ENCODE data around the gene OBSCN. TPM values are rescaled to one million over a fixed set of nuclear protein-coding genes. Genes with fewer than 3 reads are reported as not detected.

OBSCN gene
- total RNA-seq, 1 experiment from 2014 or later = 10.5 TPM

DNA sequence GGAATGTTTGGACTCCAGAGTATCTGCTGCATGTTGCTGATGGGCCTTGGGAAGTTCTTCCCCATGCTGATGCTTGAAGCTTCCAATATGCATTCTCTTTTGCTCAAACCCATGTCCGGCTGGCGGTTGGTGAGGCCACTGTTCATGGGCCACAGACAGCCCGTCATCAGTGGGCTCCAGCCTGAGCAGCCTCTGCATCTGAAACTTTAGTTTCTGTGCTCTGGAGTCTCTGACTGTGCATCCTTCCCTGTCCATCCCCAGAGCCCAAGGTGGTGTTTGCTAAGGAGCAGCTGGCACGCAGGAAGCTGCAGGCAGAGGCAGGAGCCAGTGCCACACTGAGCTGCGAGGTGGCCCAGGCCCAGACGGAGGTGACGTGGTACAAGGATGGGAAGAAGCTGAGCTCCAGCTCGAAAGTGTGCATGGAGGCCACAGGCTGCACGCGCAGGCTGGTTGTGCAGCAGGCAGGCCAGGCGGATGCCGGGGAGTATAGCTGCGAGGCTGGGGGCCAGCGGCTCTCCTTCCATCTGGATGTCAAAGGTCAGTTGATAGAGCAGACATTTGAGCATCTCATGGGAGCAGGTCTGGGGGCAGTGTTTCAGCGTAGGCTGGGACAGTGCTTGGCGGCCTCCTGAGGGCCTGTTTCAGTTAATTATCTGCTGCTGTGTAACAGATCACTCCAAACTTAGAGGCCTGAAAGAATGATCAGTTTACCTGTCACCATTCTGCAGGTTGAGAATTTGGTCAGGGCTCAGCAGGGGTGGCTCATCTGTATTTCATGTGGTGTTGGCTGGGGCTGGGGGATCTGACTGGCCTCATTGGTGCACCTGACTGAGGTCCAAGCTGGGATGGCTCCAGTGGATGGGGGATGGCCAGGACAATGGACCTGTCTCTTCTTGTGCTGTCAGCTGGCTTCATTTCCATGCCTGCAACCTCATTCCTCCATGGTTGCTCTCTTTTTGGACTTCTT lies 16.6 kb downstream of the OBSCN start:
- ChIA-PET CTCF (no interaction called here), POLR2A (no interaction called here)
- Histone ChIP-seq H3K4me1 (ENCODE audit: control insufficient read depth, insufficient read depth, low read length) (peaks cover 5% of the 10 kb centered on the region; the same call in 1 of the 2 replicates), H3K36me3 (ENCODE audit: control insufficient read depth, insufficient read depth, low read length) (no peaks in the 10 kb centered on the region), H3K27ac (ENCODE audit: low read length) (no peak overlapping the region), H3K27me3 (ENCODE audit: control insufficient read depth, insufficient read depth, low read length) (no peaks in the 10 kb centered on the region), H3K9me3 (ENCODE audit: control insufficient read depth, insufficient read depth, low read depth, low read length) (no peaks in the 10 kb centered on the region; the same call in 1 of the 2 replicates), H3K4me3 (ENCODE audit: low read depth in 2 of 2, low read length in 2 of 2) (no peak overlapping the region)
- in situ Hi-C loops (cut with HindIII; ENCODE audit: low pct_unique_long_range_greater_than_20kb, low sequenced_read_pairs) = no loop called here
- no TSS peak for BruUV-seq (replicated peaks)
- DNase-seq (ENCODE audit: low read depth, low spot score) (no peak), ATAC-seq (no peak)
- TF ChIP-seq, protein P1, sequence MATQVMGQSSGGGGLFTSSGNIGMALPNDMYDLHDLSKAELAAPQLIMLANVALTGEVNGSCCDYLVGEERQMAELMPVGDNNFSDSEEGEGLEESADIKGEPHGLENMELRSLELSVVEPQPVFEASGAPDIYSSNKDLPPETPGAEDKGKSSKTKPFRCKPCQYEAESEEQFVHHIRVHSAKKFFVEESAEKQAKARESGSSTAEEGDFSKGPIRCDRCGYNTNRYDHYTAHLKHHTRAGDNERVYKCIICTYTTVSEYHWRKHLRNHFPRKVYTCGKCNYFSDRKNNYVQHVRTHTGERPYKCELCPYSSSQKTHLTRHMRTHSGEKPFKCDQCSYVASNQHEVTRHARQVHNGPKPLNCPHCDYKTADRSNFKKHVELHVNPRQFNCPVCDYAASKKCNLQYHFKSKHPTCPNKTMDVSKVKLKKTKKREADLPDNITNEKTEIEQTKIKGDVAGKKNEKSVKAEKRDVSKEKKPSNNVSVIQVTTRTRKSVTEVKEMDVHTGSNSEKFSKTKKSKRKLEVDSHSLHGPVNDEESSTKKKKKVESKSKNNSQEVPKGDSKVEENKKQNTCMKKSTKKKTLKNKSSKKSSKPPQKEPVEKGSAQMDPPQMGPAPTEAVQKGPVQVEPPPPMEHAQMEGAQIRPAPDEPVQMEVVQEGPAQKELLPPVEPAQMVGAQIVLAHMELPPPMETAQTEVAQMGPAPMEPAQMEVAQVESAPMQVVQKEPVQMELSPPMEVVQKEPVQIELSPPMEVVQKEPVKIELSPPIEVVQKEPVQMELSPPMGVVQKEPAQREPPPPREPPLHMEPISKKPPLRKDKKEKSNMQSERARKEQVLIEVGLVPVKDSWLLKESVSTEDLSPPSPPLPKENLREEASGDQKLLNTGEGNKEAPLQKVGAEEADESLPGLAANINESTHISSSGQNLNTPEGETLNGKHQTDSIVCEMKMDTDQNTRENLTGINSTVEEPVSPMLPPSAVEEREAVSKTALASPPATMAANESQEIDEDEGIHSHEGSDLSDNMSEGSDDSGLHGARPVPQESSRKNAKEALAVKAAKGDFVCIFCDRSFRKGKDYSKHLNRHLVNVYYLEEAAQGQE (IDR thresholded peaks at IDR 0.05; ENCODE audit: insufficient read depth in 1 of 2, low read depth in 2 of 2, low read length in 1 of 2) = no peak
- TF ChIP-seq TCF7L2 (IDR thresholded peaks at IDR 0.05; ENCODE audit: low read depth, low read length) = no peak
- TF ChIP-seq, protein P2, sequence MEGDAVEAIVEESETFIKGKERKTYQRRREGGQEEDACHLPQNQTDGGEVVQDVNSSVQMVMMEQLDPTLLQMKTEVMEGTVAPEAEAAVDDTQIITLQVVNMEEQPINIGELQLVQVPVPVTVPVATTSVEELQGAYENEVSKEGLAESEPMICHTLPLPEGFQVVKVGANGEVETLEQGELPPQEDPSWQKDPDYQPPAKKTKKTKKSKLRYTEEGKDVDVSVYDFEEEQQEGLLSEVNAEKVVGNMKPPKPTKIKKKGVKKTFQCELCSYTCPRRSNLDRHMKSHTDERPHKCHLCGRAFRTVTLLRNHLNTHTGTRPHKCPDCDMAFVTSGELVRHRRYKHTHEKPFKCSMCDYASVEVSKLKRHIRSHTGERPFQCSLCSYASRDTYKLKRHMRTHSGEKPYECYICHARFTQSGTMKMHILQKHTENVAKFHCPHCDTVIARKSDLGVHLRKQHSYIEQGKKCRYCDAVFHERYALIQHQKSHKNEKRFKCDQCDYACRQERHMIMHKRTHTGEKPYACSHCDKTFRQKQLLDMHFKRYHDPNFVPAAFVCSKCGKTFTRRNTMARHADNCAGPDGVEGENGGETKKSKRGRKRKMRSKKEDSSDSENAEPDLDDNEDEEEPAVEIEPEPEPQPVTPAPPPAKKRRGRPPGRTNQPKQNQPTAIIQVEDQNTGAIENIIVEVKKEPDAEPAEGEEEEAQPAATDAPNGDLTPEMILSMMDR (IDR thresholded peaks at IDR 0.05) = no peak
- TF ChIP-seq POLR2AphosphoS5 (IDR thresholded peaks at IDR 0.05; ENCODE audit: low read depth, low read length) = no peak
- no peak for TF ChIP-seq SIN3A (IDR thresholded peaks at IDR 0.05; ENCODE audit: borderline replicate concordance, insufficient read depth, low read depth, low read length)
- intact Hi-C loops (cut with micrococcal nuclease; ENCODE audit: unreplicated experiment) = no loop called here

DNA sequence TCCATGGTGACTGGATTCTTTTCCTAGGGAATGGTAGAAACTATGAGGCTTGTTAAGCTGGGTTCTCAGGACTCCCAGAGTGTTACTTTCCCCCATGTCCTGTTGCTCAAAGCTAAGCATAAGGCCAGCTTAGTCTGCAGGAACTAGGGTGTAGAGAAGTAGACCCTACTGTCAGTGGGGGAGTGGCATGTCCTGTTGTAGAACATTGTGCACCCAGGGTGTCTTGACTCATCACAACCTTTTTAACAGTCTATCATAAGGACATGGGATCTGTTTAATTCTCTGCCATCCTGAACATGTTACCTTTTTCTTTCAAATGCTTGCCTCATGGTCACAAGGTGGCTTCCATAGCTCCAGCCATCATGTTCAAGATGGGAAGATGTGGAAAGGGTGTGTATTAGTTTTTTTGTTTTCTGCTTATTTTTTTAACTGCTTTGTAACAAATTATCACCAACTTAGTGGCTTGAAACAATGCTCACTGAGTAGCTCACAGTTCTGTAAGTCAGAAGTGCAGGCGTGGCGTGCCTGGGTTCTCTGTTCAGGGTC lies 17.4 kb downstream of the OBSCN start:
- H3K4me3 ChIP-seq (ENCODE audit: low read depth in 2 of 2, low read length in 2 of 2) = no peak overlapping the region
- TF ChIP-seq SIN3A (IDR thresholded peaks at IDR 0.05; ENCODE audit: borderline replicate concordance, insufficient read depth, low read depth, low read length) = no peak
- TF ChIP-seq, protein P2 (IDR thresholded peaks at IDR 0.05) = no peak
- TF ChIP-seq, protein P1 (IDR thresholded peaks at IDR 0.05; ENCODE audit: insufficient read depth in 1 of 2, low read depth in 2 of 2, low read length in 1 of 2) = no peak
- ATAC-seq (no peak), DNase-seq (ENCODE audit: low read depth, low spot score) (no peak)
- in situ Hi-C loops (cut with HindIII; ENCODE audit: low pct_unique_long_range_greater_than_20kb, low sequenced_read_pairs) (no loop called here), intact Hi-C loops (cut with micrococcal nuclease; ENCODE audit: unreplicated experiment) (no loop called here)
- H3K27me3 ChIP-seq (ENCODE audit: control insufficient read depth, insufficient read depth, low read length) = no peaks in the 10 kb centered on the region
- H3K9me3 ChIP-seq (ENCODE audit: control insufficient read depth, insufficient read depth, low read depth, low read length) = no peaks in the 10 kb centered on the region; the same call in 1 of the 2 replicates
- peaks cover 5% of the 10 kb centered on the region; the same call in 1 of the 2 replicates for H3K4me1 ChIP-seq (ENCODE audit: control insufficient read depth, insufficient read depth, low read length)
- no peaks in the 10 kb centered on the region for H3K36me3 ChIP-seq (ENCODE audit: control insufficient read depth, insufficient read depth, low read length)
- ChIA-PET CTCF (no interaction called here), POLR2A (no interaction called here)
- BruUV-seq (replicated peaks) = no TSS peak
- H3K27ac ChIP-seq (ENCODE audit: low read length) = no peak overlapping the region
